Loucy (cell line): ENCODE measurements around the gene ATP13A3.

Experiments
- EZH2phosphoT487 ChIP-seq: fragments of 200-600 bp; IDR thresholded peaks from 2 replicates; pipeline ENCODE4 v1.6.1; 2018; ENCODE audit warnings: antibody characterized with exemption, mild to moderate bottlenecking, moderate library complexity, borderline replicate concordance
- TF ChIP-seq, protein P1 (sequence below): fragments of 200-600 bp; sonication (generic); conservative IDR thresholded peaks from 2 replicates; pipeline ENCODE4 v1.5.1; 2014; ENCODE audit warnings: mild to moderate bottlenecking, antibody characterized with exemption, low read length

DNA sequence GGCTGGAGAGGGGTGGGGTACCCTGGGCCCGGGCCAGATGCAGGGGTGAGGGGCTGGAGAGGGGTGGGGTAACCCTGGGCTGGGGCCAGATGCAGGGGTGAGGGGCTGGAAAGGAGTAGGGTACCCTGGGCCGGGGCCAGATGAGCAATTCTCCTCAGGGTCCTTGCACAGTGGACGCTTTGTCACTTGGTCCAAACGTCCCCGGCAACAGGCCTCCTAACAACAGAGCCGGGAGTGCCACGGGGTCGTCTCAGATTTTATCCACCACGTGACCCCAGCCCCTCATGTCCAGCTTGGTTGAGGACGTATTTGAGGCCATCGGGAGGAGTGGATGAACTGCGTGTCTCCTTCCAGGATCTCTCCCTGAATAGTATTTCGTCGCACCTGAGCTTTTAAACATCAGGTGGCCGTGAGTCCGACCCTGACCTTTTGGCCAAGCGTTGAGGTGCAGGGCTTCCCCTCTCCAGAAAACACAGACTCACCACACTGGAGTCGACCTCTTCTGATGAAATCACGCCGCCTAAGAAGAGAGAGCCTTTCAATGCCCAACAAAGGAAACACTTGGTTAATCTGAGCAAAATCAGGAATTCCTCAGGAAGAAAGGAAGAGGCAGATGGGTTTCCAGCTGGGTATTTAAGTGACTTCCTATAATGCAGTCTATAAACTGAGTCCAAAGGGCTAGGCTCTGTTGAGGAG is 104.5 kb downstream of the ATP13A3 start:
- TF ChIP-seq, protein P1, sequence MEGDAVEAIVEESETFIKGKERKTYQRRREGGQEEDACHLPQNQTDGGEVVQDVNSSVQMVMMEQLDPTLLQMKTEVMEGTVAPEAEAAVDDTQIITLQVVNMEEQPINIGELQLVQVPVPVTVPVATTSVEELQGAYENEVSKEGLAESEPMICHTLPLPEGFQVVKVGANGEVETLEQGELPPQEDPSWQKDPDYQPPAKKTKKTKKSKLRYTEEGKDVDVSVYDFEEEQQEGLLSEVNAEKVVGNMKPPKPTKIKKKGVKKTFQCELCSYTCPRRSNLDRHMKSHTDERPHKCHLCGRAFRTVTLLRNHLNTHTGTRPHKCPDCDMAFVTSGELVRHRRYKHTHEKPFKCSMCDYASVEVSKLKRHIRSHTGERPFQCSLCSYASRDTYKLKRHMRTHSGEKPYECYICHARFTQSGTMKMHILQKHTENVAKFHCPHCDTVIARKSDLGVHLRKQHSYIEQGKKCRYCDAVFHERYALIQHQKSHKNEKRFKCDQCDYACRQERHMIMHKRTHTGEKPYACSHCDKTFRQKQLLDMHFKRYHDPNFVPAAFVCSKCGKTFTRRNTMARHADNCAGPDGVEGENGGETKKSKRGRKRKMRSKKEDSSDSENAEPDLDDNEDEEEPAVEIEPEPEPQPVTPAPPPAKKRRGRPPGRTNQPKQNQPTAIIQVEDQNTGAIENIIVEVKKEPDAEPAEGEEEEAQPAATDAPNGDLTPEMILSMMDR = no peak
- TF ChIP-seq EZH2phosphoT487 = no peak
